Measurements from ENCODE around the gene SOHLH1. TPM values are rescaled to one million over a fixed set of nuclear protein-coding genes. Genes with fewer than 3 reads are reported as not detected.

The SOHLH1 gene
- total RNA-seq, 1 donor from 2014 or later = not detected

GRCh38 chr9:135664801-135665794 is 34.2 kb downstream of the SOHLH1 start:
- DNase-seq = no peak

GRCh38 chr9:135664266-135664665 is 35.0 kb downstream of the SOHLH1 start:
- no peak for TF ChIP-seq CTCF (IDR thresholded peaks at IDR 0.05)
- Histone ChIP-seq H3K27me3 (ENCODE audit: low read depth) (peaks cover 18% of the 10 kb centered on the region), H3K36me3 (no peaks in the 10 kb centered on the region), H3K4me1 (no peaks in the 10 kb centered on the region), H3K4me3 (no peak overlapping the region), H3K27ac (no peak overlapping the region), H3K9me3 (no peaks in the 10 kb centered on the region)
- intact Hi-C loops (cut with DNase I) = no loop called here
- DNase-seq = no peak
- no peak for ATAC-seq

More at GRCh38 chr9:135664801-135665794, 34.2 kb downstream of the SOHLH1 start:
- Histone ChIP-seq H3K4me3 (no peak overlapping the region), H3K9me3 (no peaks in the 10 kb centered on the region), H3K4me1 (no peaks in the 10 kb centered on the region), H3K27ac (no peak overlapping the region), H3K27me3 (ENCODE audit: low read depth) (peaks cover 18% of the 10 kb centered on the region), H3K36me3 (no peaks in the 10 kb centered on the region)
- TF ChIP-seq CTCF (IDR thresholded peaks at IDR 0.05) = no peak
- intact Hi-C loops (cut with DNase I) = no loop called here
- ATAC-seq = no peak

- H3K27me3 ChIP-seq (ENCODE audit: low read depth) = peaks cover 18% of the 10 kb centered on the region
- no peak overlapping the region for H3K4me3 ChIP-seq
- no peak for ATAC-seq
- no peak for DNase-seq
- H3K4me1 ChIP-seq = no peaks in the 10 kb centered on the region
- no peaks in the 10 kb centered on the region for H3K36me3 ChIP-seq
- no peak for TF ChIP-seq CTCF (IDR thresholded peaks at IDR 0.05)
- no peak overlapping the region for H3K27ac ChIP-seq
- H3K9me3 ChIP-seq = no peaks in the 10 kb centered on the region
- intact Hi-C loops (cut with DNase I) = no loop called here
Measured at GRCh38 chr9:135663857-135664256, 35.4 kb downstream of the SOHLH1 start.

GRCh38 chr9:135663451-135663770 is 35.9 kb downstream of the SOHLH1 start:
- Histone ChIP-seq H3K4me3 (no peak overlapping the region), H3K27ac (no peak overlapping the region), H3K9me3 (no peaks in the 10 kb centered on the region), H3K27me3 (ENCODE audit: low read depth) (peaks cover 18% of the 10 kb centered on the region), H3K4me1 (no peaks in the 10 kb centered on the region), H3K36me3 (no peaks in the 10 kb centered on the region)
- DNase-seq = no peak
- no peak for TF ChIP-seq CTCF (IDR thresholded peaks at IDR 0.05)
- intact Hi-C loops (cut with DNase I) = no loop called here
- ATAC-seq = no peak

- H3K4me3 ChIP-seq = no peak within 1 kb of the TSS
- no peak within 1 kb of the TSS for H3K27ac ChIP-seq
- no peaks in the 10 kb centered on the region for H3K4me1 ChIP-seq
- no peaks in the 10 kb centered on the region for H3K9me3 ChIP-seq
- no peak for DNase-seq
- H3K27me3 ChIP-seq (ENCODE audit: low read depth) = peaks cover 18% of the 10 kb centered on the region
- no peak for ATAC-seq
- no peaks in the 10 kb centered on the region for H3K36me3 ChIP-seq
- TF ChIP-seq CTCF (IDR thresholded peaks at IDR 0.05) = no peak
- intact Hi-C loops (cut with DNase I) = no loop called here
Measured at GRCh38 chr9:135662758-135663450, 36.4 kb downstream of the SOHLH1 start, which contains the start of gene LCN9. TSS of gene LCN9 (plus strand) at chr9:135663309. CDS start at chr9:135663322, 13 bp downstream.

Data from lower lobe of right lung (tissue), 2 donors.